ENCODE measurements around the gene TMSB15A.
"Not testable (repeated sequence)": the region's sequence is repeated elsewhere in the genome, so short reads cannot be mapped to it uniquely, and the experiment has no call there.

Gene TMSB15A

GRCh38 chrX:102515975-102516941 is at the start of gene TMSB15A:
TSS of gene TMSB15A (minus strand) at chrX:102516739.
- peak; percentile 9 for DNase-seq (ENCODE audit: low read depth)

- no peak for DNase-seq (ENCODE audit: low read depth)
These were observed 44.0 kb upstream of the TMSB15A start for GRCh38 chrX:102560423-102561068.

- DNase-seq (ENCODE audit: low read depth): no peak
These were observed 42.1 kb upstream of the TMSB15A start for GRCh38 chrX:102558607-102559006.

DNA sequence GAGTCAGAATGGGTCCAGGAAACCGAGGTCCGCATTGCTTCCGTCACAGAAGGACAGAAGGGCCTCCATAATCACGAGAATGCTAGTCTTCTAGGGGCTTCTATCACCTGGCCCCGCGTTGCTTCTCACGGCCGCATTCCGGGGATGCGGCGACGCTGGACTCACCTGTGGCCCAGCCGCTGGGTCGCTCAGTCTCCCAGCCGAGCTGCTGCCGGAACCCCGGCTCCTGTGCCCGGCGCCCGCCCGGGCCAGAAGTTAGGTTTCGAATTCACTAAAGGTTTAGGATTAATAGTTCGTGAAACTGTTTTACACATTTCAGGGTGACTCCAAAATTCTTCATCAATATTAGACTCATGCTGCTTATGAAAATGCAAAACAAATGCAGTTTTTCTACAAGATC is 31.7 kb upstream of the TMSB15A start:
- DNase-seq (ENCODE audit: low read depth): no peak

DNA sequence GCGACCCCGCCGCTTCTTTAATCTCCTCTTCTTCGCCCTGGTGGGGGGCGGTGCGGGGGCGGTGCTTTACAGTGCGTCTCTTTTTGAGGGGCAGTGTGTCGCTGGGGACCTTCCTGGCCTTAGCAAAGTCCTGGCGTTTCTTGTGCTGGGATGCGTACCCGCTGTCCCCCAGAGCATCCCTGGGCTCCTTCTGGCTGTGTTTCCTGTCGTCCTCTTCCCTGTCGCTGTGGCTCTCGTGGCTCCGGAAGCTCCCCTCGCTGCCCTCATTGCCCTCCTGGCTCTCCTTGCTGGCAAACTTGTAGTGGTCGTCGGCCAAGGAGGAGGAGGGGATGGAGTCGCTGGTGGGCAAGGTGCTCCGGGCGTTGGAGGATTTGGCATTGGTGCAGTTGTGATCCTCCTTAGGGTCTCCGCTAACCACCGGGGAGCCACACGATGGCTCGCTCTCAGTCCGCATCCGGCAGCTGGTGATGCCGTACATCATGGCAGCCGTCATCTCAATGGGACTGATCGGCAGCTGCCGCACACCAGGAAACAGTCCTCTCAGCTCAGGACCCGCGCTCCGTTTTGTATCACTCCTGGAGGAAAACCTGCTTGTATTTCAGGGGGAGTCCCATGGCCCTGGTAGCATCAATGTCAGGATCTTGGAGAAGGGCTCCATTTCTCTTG is 30.4 kb upstream of the TMSB15A start:
- no peak for DNase-seq (ENCODE audit: low read depth)

- DNase-seq (ENCODE audit: low read depth): not testable (repeated sequence)
These were observed 29.6 kb upstream of the TMSB15A start for GRCh38 chrX:102546175-102546574.

DNA sequence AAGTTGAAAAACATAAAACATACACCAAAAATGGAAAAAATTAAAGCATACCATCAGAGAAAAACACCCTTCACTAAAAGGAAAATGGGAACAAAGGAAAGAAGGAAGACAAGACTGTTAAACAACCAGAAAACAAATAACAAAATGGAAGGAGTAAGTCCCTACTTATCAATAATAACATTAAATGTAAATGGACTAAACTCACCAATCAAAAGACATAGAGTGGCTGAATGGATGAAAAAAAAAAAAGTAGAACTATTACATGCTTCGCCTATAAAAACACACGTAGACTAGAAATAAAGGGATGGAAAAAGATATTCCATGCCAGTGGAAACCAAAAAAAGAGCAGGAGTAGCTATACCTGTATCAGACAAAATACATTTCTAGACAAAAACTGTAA is 19.4 kb upstream of the TMSB15A start:
- no peak for DNase-seq (ENCODE audit: low read depth)

GRCh38 chrX:102517326-102517725 is 787 bp upstream of the TMSB15A start:
- DNase-seq (ENCODE audit: low read depth): no peak

DNA sequence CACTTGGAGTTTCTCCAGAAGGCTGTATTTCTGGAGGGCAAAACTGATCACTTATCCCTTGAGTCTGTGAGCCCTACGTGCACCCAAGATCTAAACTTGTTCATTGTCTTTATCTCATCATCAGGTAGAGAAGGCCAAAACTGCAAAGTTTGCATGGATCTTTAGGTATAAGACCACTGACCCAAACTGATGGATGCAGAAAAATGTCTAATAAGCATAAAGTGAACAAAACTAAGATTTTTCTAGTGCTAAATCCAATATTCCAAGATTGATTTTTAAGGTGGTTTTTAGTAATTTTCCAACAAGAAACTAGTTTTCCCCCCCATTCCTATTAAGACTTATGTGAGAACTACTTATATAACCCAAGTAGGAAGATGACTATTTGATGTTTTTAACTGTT is 2.0 kb downstream of the TMSB15A start:
- DNase-seq (ENCODE audit: low read depth): no peak

DNA sequence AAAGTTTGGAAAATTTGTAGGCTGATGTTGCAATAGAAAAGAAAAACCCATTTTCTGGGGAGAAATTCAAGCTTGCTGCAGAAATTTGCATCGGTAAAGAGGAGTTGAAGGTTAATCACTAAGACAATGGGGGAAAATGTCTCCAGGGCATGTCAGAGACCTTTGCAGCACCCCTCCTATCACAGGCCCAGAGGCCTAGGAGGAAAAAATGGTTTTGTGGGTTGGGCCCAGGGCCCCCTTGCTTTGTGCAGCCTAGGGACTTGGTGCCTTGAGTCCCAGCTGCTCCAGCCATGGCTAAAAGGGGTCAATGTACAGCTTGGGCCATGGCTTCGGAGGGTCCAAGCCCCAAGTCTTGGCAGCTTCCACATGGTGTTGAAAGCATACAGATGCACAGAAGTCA is 17.8 kb downstream of the TMSB15A start:
- no peak for DNase-seq (ENCODE audit: low read depth)

- no peak for DNase-seq (ENCODE audit: low read depth)
These were observed 24.8 kb downstream of the TMSB15A start for GRCh38 chrX:102491766-102492165.

DNA sequence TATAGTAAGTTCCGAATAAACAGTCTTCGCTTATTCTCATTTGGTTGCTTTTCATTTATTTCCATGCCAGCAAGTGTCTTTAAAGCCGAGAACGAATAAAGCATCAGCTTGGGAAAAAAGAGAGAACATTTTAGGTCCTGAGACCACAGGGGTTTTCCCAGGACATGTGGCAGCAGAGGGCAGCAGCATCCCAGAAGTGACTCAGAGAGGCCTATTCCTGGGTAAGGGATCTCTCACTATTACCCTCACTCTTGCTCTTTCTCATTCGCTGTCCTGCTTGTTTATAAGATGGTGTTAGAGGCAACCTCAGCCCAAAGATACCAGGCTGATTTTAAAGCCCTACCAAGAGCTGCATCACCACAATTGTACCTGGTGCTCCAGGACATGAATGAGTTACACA is 37.8 kb downstream of the TMSB15A start:
- DNase-seq (ENCODE audit: low read depth): not testable (repeated sequence)

DNA sequence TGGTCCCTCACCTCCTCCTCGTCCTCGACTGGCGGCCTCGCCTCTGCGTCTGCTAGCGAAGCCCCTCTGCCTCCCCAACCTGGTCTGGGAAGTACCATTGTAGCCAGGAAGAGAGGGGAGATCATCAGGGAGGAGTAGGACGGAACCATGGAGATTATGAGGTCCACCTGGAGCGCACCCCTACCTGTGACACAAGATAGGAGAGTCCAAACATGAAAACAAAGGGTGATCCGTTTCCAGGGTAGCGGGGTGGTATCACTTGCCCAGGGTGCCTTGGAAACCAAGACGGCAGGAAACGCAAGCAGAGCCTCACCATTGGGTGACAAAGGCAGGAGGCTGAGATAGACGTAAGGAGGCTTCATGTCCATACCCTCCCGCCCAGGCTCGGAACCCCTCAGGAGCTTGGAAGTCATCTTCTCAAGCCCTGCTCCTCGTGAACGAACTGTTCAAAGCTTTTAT is 44.7 kb downstream of the TMSB15A start, which contains the start of gene TCP11X2:
TSS of gene TCP11X2 (minus strand) at position 51 of the 459 bp plus-strand sequence.
- not testable (repeated sequence) for DNase-seq (ENCODE audit: low read depth)

DNA sequence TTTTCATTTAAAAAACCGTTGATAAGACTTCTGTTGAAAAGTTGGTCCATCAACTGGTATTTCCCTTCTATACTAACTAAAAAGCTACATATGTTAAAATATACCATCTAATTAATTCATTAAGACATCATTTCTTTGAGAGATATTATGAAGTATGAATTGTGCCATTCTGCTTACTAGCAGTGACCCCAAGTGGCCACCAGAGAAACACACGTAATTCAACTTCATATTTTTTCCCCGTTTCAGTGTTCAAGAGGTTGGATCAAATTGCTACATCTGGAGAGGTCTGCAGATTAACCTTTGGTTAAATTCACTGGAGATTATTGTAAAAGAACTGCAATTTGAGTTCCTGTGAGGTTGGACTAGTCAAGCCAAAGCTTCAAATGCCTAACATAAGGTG is 46.3 kb downstream of the TMSB15A start:
- DNase-seq (ENCODE audit: low read depth): not testable (repeated sequence)

Measured in stromal cell of bone marrow (primary cell).